Right lobe of liver (tissue), 6 donors: ENCODE measurements around the gene R3HCC1L. TPM values are rescaled to one million over a fixed set of nuclear protein-coding genes. Genes with fewer than 3 reads are reported as not detected.

ENCODE experiments used
- ATAC-seq, 4 donors: fragments of 200-7000 bp; cut with Tn5 transposase; one replicate each; pipeline ENCODE4 v1.9.1; 2020; ENCODE audit warnings: mild to moderate bottlenecking in 4 of 4, moderate library complexity in 4 of 4
- DNase-seq, 3 donors: peaks; one replicate each; pipeline ENCODE4 v3.0.0-alpha.2; 2020
- H3K27ac ChIP-seq, 3 donors: fragments of 200-600 bp; one replicate each; pipeline ENCODE4 v1.8.0; 2022
- H3K27me3 ChIP-seq, 2 donors: fragments of 200-600 bp; one replicate each; pipeline ENCODE4 v1.8.0; 2022
- H3K36me3 ChIP-seq, 4 donors: fragments of 200-600 bp; sonication (generic) in 1 of 4; one replicate each; pipeline versions ENCODE4 v1.5.1 to v1.8.0; 2017 to 2022; ENCODE audit warnings: control low read depth in 1 of 4
- H3K4me1 ChIP-seq, 4 donors: fragments of 200-600 bp; sonication (generic) in 1 of 4; one replicate each; pipeline versions ENCODE4 v1.5.1 to v1.8.0; 2017 to 2022; ENCODE audit warnings: control low read depth in 1 of 4
- H3K4me3 ChIP-seq, 3 donors: fragments of 200-600 bp; one replicate each; pipeline ENCODE4 v1.8.0; 2022
- H3K9me3 ChIP-seq, 4 donors: fragments of 200-600 bp; sonication (generic) in 1 of 4; one replicate each; pipeline versions ENCODE4 v1.5.1 to v1.8.0; 2017 to 2022; ENCODE audit warnings: control low read depth in 1 of 4
- CTCF ChIP-seq, 4 donors: fragments of 200-600 bp in 3 of 4; fragments of 450-650 bp in 1 of 4; IDR thresholded peaks; one replicate each; pipeline versions ENCODE4 v1.5.1 to v1.8.0; 2016 to 2022; ENCODE audit warnings: antibody characterized with exemption in 4 of 4, mild to moderate bottlenecking in 2 of 4
- POLR2A ChIP-seq: fragments of 450-650 bp; IDR thresholded peaks from one replicate; pipeline ENCODE4 v1.6.1; 2017; ENCODE audit warnings: antibody characterized with exemption, mild to moderate bottlenecking
- WGBS: methylation state at CpG from one replicate; pipeline ENCODE4 v1.1.6; 2018; ENCODE audit warnings: low coverage, low lambda C conversion rate; ENCODE audit not compliant: insufficient coverage; ENCODE audit errors: missing lambda C conversion rate; 5-methylcytosine and 5-hydroxymethylcytosine counted together
- intact Hi-C, 2 donors: fragments of 100-400 bp; cut with DNase I; formaldehyde crosslinking; loops; one replicate each; pipeline versions ENCODE4 v1.11.2 to v1.14.1; 2022
- total RNA-seq, 6 experiments: library from RNA; depleted of rRNA in 2 of 6; stranded (reverse); fragments of >200 nt in 2 of 6; fragmentation: NEBNext Ultra II Directional in 3 of 6; extraction: Animal tissue kit (Norgen Biotek cat#: 25700) in 3 of 6; gene quantifications; one replicate each; pipeline versions ENCODE4 v1.1.0 to v1.2.4, GENCODE V29; 2016 to 2023
- donor health status: DM: no; HTN: yes; CAD: no.
- donor health status: DM: no; HTN: no; CAD: no.
- donor health status: DM: no; HTN: no; CAD: no.
- donor health status: DM: no; HTN: yes; CAD: no.
- donor health status: DM: no; HTN: yes; CAD: no.

The R3HCC1L gene
- total RNA-seq, 6 experiments from 2014 or later, result 5.0 to 6.5 (median 5.5) TPM

DNA sequence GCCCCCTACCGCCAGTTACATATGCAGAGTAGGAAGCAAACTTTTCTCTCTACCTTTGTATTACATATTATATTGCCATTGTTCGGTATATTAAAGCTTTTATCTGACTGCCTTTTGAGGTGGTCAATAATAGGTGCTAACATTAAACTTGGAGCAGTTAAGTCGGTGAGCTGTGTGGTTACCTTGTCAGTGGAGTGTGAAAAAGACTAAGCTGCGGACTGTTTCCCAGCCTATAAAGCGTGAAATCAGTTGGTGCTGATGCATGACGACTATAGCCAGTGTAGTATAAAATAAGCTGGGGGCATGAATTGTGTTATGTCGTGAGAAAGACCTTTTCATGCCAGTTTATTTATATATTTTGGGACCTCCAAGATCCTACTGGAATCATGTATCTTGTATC lies 33.7 kb downstream of the R3HCC1L start:
- H3K9me3 ChIP-seq, result no peaks in the 10 kb centered on the region
- WGBS, result 91% methylated on average over 7 of the region's 7 CpGs
- peaks cover 0 to 7% (median 0%) of the 10 kb centered on the region in 4 donors for H3K4me1 ChIP-seq
- TF ChIP-seq CTCF (IDR thresholded peaks at IDR 0.05), result no peak
- TF ChIP-seq POLR2A, result no peak
- no peaks in the 10 kb centered on the region for H3K27me3 ChIP-seq
- H3K4me3 ChIP-seq, result no peak overlapping the region
- no peak for DNase-seq
- no peak for ATAC-seq
- peaks cover 0 to 13% (median 5%) of the 10 kb centered on the region in 4 donors for H3K36me3 ChIP-seq
- no peak overlapping the region for H3K27ac ChIP-seq
- intact Hi-C loops, result no loop called here

- Histone ChIP-seq H3K36me3 (peaks cover 0 to 8% (median 3%) of the 10 kb centered on the region in 4 donors), H3K27me3 (no peaks in the 10 kb centered on the region), H3K27ac (no peak overlapping the region), H3K4me3 (no peak overlapping the region), H3K9me3 (no peaks in the 10 kb centered on the region), H3K4me1 (peaks cover 0 to 7% (median 0%) of the 10 kb centered on the region in 4 donors)
- 87% methylated on average over 3 of the region's 3 CpGs for WGBS
- ATAC-seq (no peak), DNase-seq (no peak)
- intact Hi-C loops, result no loop called here
- TF ChIP-seq CTCF (IDR thresholded peaks at IDR 0.05), result no peak
- no peak for TF ChIP-seq POLR2A
Observed at GRCh38 chr10:98168766-98169165, 34.3 kb downstream of the R3HCC1L start.

DNA sequence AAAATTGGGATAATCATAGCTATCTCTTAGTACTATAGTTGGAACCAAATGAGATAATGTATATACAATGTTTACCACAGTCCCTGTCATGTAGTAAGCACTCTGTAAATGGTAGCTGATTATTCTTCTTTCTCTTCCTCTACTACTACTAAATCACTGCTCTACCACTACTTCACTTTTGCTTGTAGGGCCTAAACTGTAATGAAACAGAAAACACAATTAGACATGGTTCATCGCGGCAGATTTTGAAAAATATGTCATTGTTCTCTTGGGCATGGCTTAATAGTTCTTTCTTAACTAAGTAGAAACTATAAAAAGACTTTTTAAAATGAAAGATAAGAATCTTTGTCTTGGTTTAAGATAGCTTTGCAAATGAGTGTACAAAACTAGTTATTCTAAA lies 34.9 kb downstream of the R3HCC1L start:
- DNase-seq (no peak), ATAC-seq (no peak)
- no peak overlapping the region for H3K27ac ChIP-seq
- H3K4me1 ChIP-seq, result peaks cover 0 to 7% (median 0%) of the 10 kb centered on the region in 4 donors
- H3K4me3 ChIP-seq, result no peak overlapping the region
- H3K36me3 ChIP-seq, result peaks cover 0 to 3% (median 1%) of the 10 kb centered on the region in 4 donors
- intact Hi-C loops, result no loop called here
- WGBS, result 91% methylated on average over 2 of the region's 2 CpGs
- no peaks in the 10 kb centered on the region for H3K27me3 ChIP-seq
- TF ChIP-seq CTCF (IDR thresholded peaks at IDR 0.05) (no peak), POLR2A (no peak)
- H3K9me3 ChIP-seq, result no peaks in the 10 kb centered on the region

DNA sequence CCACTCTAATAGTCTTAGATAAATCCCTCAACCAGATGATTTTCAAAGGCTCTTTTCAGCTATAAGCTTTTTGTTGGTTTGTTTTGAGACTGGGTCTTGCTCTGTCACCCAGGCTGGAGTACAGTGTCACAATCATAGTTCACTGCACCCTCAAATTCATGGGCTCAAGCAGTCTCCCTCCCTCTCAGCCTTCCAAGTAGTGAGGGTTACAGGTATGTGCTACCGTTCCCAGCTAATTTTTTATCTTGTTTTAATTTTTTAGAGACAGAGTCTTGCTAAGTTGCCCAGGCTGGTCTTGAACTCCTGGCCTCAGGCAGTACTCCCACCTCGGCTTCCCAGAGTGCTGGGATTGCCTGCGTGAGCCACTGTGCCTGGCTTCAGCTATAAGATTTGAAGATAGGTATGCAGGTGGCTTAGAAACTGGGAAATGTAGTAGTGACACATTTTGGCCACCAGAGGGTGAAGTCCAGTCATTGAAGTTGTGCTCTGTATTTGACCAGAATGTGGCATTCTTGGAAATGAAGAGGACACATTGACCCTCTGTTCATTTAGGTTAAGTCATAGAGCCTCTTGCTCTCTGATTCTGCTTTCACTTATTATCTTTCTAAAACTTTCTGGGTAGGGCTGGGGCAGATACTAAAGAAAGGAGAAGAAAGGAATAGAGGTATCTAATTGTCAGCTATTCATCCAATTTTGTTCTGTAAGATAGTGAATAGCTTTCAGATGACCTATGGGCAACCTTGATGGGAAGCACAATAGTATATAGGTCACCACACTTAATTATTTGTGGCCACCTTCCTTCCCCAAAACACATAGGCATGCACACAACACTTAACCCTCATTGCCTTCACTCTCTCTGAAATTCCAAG lies 36.0 kb downstream of the R3HCC1L start:
- Histone ChIP-seq H3K27ac (no peak overlapping the region), H3K27me3 (no peaks in the 10 kb centered on the region), H3K4me1 (peaks cover 0 to 7% (median 0%) of the 10 kb centered on the region in 4 donors), H3K36me3 (peaks cover 0 to 3% (median 0%) of the 10 kb centered on the region in 4 donors), H3K4me3 (no peak overlapping the region), H3K9me3 (no peaks in the 10 kb centered on the region)
- ATAC-seq, result peak; percentile 95 to 97 (median 97)
- DNase-seq, result peak in 1 of 3 donors; percentile 46
- WGBS, result 37% methylated on average over 3 of the region's 3 CpGs
- intact Hi-C loops, result no loop called here
- TF ChIP-seq CTCF (IDR thresholded peaks at IDR 0.05), result peak; percentile 70 to 80 (median 78)
- TF ChIP-seq POLR2A, result no peak
